Activated CD8-positive, alpha-beta memory T cell treated with anti-CD3 and anti-CD28 coated beads for 1 hour (primary cell): ENCODE data around the gene TLK1.
"Not testable (repeated sequence)": the region's sequence is repeated elsewhere in the genome, so short reads cannot be mapped to it uniquely, and the experiment has no call there.

Source experiments
- DNase-seq, 2 donors: peaks; one replicate each; pipeline ENCODE4 v3.0.0-alpha.2; 2020; ENCODE audit warnings: low read depth in 1 of 2; ENCODE audit errors: extremely low read depth in 1 of 2

Gene TLK1

GRCh38 chr2:171086352-171087290 lies 74.1 kb downstream of the TLK1 start:
- DNase-seq, result peak in 1 of 2 donors; percentile 22

- no peak for DNase-seq
Measured at GRCh38 chr2:171084128-171084527, 76.6 kb downstream of the TLK1 start.

GRCh38 chr2:171083451-171083850 lies 77.2 kb downstream of the TLK1 start:
- no peak for DNase-seq

DNA sequence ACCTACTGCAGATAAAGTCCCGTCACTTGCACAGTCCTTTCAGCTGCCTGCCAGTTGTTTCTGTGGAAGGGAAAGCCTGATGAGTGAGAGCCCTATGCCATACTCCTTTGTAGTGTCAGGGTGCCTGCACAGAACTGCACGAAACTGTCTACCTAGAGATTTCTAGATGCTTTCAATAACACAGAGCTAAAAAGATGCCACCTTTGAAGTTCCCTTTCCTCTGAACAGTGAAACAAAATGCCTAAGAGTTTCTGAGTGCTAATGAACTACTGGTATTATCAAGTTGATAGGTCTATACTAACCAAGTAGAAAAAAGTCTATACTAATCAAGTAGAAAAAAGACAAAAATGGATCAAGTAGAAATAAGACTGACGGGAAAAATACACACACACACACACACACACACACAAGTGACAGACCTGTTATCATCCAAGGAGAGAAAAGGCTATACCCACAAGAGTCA lies 79.0 kb downstream of the TLK1 start:
- DNase-seq, result no peak

- no peak for DNase-seq
Measured at GRCh38 chr2:171080607-171081006, 80.1 kb downstream of the TLK1 start.

GRCh38 chr2:171076422-171076821 lies 84.3 kb downstream of the TLK1 start:
- DNase-seq, result not testable (repeated sequence)

DNA sequence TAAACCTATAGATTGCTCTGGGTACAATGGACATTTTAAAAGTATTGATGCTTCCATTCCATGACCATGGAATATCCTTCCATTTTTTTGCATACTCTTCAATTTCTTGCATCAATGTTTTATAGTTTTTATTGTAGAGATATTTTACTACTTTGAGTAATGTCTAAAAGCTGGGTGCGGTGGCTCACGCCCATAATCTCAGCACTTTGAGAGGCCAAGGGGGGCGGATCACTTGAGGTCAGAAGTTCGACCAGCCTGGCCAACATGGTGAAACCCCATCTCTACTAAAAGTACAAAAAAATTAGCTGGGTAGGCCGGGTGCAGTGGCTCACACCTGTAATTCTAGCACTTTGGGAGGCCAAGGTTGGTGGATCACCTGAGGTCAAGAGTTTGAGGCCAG lies 88.5 kb downstream of the TLK1 start:
- no peak for DNase-seq

DNA sequence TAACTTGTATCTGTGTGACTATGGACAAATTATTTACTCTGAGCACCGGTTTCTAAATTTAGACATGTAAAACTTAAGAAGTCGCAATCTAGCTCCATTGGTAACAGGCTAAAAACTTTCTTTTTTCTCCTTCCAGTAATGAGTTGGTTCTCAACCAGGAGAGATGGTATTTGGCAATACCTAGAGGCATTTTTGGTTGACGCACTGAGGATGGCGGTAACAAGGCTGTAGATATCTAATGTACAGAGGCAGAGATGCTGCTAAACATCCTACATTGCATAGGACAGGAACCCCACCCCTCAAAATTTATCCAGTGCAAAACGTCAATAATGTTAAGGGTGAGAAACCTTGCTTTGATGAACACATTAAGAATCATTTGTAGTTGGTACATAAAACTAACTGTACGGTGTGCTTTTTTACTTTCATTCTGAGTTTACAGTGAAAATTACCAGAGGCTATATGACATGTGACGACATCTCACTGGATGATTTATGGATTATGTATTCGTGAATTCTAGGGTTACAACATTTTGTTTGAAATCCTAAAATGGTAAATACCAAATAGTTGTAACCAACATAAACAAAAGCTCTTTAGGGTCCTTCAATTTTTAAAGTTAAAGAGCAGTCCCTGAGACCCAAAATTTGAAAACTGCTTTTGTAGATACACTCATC lies 91.3 kb downstream of the TLK1 start:
- no peak for DNase-seq

- no peak for DNase-seq
Measured at GRCh38 chr2:171066110-171066509, 94.6 kb downstream of the TLK1 start.

GRCh38 chr2:171057575-171057974 lies 103.1 kb downstream of the TLK1 start:
- no peak for DNase-seq

- DNase-seq, result no peak
Measured at GRCh38 chr2:171056307-171056706, 104.4 kb downstream of the TLK1 start.

GRCh38 chr2:171049691-171050090 lies 111.0 kb downstream of the TLK1 start:
- DNase-seq, result no peak

GRCh38 chr2:171046048-171046560 lies 114.6 kb downstream of the TLK1 start:
- no peak for DNase-seq

GRCh38 chr2:171044416-171044815 lies 116.3 kb downstream of the TLK1 start:
- DNase-seq, result no peak

DNA sequence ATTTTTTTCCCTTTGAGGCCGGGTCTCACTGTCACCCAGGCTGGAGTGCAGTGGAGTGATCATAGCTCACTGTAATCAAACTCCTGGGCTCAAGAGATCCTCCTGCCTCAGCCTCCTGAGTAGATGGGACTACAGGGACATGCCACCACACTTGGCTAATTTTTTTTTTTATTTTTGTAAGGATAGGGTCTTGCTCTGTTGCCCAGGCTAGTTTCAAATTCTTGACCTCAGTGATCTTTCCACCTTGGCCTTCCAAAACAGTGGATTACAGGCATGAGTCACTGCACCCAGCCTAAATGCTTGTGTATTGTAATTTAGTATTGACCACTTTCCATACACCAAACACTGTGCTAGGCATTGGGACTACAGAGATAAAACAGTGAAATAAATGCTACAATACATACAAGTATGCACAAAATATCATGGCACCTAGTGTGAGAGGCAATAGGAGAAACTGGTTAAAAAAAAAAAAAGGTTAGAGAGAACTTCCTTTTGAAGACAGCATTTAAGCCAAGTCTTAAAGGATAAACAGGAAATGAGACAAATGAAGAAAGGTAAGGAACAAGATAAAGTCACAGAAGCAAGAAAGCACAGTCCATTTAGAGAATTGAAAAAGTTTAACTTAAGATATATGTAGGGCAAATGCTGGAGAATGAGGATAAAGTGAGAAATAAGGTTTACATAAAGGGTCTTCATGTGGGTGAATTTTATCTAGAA lies 118.3 kb downstream of the TLK1 start:
- no peak for DNase-seq

DNA sequence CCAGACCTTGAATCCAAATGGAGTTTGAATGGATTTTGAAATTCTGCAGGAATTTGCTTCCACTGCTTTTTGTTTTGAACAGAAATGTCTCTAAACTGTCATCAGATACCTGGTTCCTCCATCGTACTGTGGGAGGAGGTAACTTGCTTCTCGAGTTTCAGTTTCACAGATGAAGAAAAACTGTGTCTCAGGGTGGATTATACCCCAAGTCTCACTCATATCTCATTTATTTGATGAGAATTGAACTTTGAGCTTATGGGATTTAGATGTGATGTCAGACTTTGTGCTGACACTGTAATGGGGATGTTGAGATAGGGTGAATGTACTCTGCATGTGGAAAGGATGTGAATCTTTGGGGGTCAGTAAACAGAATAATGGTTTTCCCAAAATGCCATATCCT lies 124.2 kb downstream of the TLK1 start:
- DNase-seq, result no peak

DNA sequence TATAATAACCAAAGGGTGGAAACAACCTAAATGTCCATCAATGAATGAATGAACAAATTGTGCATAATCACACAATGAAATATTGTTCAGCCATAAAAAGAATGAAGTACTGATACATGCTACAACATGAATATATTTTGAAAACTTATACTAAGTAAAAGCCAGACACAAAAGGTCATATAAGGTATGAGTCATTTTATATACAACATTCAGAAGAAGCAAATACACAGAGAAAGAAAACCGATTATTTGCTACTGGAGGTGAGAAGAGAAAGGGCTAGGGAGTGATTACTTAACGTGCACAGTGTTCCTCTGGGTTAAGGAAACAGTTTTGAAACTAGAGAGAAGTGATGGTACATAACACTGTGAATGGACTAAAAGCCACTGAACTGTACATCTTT lies 126.4 kb downstream of the TLK1 start:
- no peak for DNase-seq

- DNase-seq, result no peak
Measured at GRCh38 chr2:171025214-171025613, 135.5 kb downstream of the TLK1 start.

DNA sequence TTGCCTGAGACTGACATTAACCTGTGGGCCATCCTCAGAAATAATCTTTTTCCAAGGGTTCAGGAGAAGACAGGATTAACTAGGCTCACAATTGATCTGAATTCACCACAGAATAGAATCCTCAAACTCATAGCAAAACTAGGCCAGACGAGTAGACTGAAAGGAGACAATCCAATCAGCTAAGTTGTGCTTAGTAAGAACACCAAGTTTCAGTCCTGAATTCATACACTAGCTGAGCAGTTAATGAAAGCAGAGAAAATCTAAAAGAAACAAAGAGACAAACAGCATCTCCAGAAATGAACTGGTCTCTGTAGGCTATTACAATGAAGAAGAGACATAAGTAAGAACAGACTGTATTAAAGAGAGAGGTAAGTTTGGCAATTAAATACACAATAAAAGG lies 142.2 kb downstream of the TLK1 start:
- no peak for DNase-seq

DNA sequence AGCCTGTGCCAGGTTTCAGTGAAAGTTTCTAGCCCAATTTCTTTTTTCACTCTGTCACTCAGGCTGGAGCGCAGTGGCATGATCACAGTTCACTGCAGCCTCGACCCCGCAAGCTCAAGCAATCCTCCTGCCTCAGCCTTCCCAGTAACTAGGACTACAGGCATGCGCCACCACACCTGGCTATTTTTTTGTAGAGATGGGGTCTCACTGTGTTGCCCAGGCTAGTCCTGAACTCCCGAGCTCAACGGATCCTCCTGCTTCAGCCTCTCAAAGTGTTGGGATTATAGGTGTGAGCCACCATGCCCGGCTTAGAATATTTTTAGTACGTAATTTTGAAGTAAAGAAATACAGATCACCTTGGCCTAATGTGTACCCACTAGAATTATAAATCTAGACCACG lies 144.6 kb downstream of the TLK1 start:
- DNase-seq, result no peak

DNA sequence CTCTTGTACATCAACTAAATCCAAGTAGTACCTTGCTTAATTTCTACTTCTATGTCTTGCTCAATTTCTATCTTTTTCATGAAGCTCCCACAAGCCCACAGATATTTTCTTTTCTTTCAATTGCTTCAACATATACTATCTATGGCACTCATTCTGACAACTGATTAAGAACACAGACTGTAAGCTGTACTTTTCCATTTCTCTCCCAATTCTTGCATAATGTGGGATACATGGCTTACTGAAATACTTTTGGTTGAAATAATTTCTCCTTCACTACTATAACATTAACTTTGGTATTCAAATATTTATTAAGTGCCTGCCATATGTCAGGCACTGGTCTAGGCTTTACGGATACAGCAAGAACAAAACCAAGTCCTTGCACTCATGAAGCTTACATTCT lies 146.8 kb downstream of the TLK1 start:
- DNase-seq, result no peak
